Measurements from ENCODE around the gene FAM170B. TPM values are rescaled to one million over a fixed set of nuclear protein-coding genes. Genes with fewer than 3 reads are reported as not detected.

The FAM170B gene
- total RNA-seq, 1 donor from 2014 or later: not detected

DNA sequence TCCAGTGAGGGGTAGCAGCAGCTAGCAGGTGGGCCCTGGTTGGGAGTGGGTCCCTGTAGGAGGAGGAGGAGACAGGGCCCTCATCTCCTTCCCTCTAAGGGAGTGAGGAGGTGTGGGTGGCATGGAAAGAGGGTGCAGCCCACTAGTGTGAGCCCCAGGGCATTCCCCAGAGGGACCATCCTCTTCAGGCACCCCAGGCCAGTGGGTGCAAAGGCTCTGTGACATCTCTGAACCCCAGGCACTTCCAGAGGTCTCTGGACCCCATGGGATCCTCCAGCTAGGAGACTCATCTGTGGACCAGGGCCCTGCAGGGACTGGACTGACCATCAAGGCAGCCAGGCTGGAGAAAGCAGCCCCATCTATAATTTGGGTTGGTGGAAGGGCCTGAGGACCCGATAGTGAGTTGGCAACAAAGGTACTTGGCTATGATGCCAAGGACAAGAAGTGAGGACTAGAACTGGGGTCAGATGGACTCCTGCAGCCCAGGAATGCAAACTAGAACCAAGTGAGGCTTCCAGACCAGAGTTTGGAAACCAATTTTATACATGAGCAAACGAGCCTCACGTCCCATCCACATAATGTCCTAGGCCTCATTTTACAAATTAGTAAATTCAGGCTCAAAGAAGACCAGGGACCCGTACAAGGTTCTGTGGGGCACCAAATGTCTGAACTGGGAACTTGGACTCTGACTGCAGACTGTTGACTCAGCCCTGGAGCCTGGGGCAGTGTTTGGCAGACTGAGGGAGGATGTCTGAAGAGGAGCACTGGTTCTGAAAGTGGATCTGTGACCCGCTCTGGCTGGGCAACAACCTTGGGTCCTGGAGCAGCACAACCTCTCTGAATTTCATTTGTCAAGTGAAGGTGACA lies 17.1 kb downstream of the FAM170B start:
- peaks cover 13% of the 10 kb centered on the region for H3K27me3 Mint-ChIP-seq (ENCODE audit: insufficient read depth, low read depth)

GRCh38 chr10:49115796-49116508 lies 17.9 kb downstream of the FAM170B start:
- Histone ChIP-seq H3K9ac (no peak overlapping the region), H3K4me2 (peak overlapping the region; percentile 58), H3K4me3 (peak overlapping the region; percentile 32), H2AFZ (replicated peaks) (no peak overlapping the region), H3K36me3 (no peaks in the 10 kb centered on the region), H3K9me3 (ENCODE audit: low read depth) (no peaks in the 10 kb centered on the region), H4K20me1 (ENCODE audit: low read depth) (no peaks in the 10 kb centered on the region), H3K79me2 (ENCODE audit: low read depth) (no peaks in the 10 kb centered on the region), H3K27ac (no peak overlapping the region), H3K4me1 (peaks cover 22% of the 10 kb centered on the region), H3K27me3 (peaks cover 25% of the 10 kb centered on the region), H3F3A (ENCODE audit: low read depth) (peaks cover 30% of the 10 kb centered on the region)
- no peaks in the 10 kb centered on the region for H3K36me3 Mint-ChIP-seq
- H3K27me3 Mint-ChIP-seq (ENCODE audit: insufficient read depth, low read depth): peaks cover 13% of the 10 kb centered on the region
- H3K9me3 Mint-ChIP-seq: no peaks in the 10 kb centered on the region
- H3K4me1 Mint-ChIP-seq: peaks cover 20% of the 10 kb centered on the region
- TF ChIP-seq EZH2 (IDR thresholded peaks at IDR 0.05) (no peak), EZH2phosphoT487 (IDR thresholded peaks at IDR 0.05) (no peak)
- TF ChIP-seq, protein P1, sequence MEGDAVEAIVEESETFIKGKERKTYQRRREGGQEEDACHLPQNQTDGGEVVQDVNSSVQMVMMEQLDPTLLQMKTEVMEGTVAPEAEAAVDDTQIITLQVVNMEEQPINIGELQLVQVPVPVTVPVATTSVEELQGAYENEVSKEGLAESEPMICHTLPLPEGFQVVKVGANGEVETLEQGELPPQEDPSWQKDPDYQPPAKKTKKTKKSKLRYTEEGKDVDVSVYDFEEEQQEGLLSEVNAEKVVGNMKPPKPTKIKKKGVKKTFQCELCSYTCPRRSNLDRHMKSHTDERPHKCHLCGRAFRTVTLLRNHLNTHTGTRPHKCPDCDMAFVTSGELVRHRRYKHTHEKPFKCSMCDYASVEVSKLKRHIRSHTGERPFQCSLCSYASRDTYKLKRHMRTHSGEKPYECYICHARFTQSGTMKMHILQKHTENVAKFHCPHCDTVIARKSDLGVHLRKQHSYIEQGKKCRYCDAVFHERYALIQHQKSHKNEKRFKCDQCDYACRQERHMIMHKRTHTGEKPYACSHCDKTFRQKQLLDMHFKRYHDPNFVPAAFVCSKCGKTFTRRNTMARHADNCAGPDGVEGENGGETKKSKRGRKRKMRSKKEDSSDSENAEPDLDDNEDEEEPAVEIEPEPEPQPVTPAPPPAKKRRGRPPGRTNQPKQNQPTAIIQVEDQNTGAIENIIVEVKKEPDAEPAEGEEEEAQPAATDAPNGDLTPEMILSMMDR (IDR thresholded peaks at IDR 0.05): no peak
- no peak overlapping the region for H3K27ac Mint-ChIP-seq
- DNase-seq (ENCODE audit: low spot score): no peak
- H3K4me3 Mint-ChIP-seq: peak overlapping the region; percentile 77

More for the DNA sequence above, 17.1 kb downstream of the FAM170B start:
- peaks cover 30% of the 10 kb centered on the region for H3F3A ChIP-seq (ENCODE audit: low read depth)
- no peaks in the 10 kb centered on the region for H3K36me3 ChIP-seq
- H3K4me2 ChIP-seq: no peak overlapping the region
- H3K4me1 ChIP-seq: peaks cover 22% of the 10 kb centered on the region
- no peak overlapping the region for H3K27ac Mint-ChIP-seq
- H3K9me3 ChIP-seq (ENCODE audit: low read depth): no peaks in the 10 kb centered on the region
- DNase-seq (ENCODE audit: low spot score): no peak
- H3K9me3 Mint-ChIP-seq: no peaks in the 10 kb centered on the region
- no peak for TF ChIP-seq EZH2 (IDR thresholded peaks at IDR 0.05)
- TF ChIP-seq, protein P1 (IDR thresholded peaks at IDR 0.05): no peak
- peak overlapping the region; percentile 77 for H3K4me3 Mint-ChIP-seq
- no peaks in the 10 kb centered on the region for H4K20me1 ChIP-seq (ENCODE audit: low read depth)
- H3K4me3 ChIP-seq: no peak overlapping the region
- no peaks in the 10 kb centered on the region for H3K36me3 Mint-ChIP-seq
- no peak overlapping the region for H3K9ac ChIP-seq
- no peaks in the 10 kb centered on the region for H3K79me2 ChIP-seq (ENCODE audit: low read depth)
- no peak overlapping the region for H3K27ac ChIP-seq
- H3K4me1 Mint-ChIP-seq: peaks cover 20% of the 10 kb centered on the region
- H2AFZ ChIP-seq (replicated peaks): no peak overlapping the region
- peaks cover 25% of the 10 kb centered on the region for H3K27me3 ChIP-seq

DNA sequence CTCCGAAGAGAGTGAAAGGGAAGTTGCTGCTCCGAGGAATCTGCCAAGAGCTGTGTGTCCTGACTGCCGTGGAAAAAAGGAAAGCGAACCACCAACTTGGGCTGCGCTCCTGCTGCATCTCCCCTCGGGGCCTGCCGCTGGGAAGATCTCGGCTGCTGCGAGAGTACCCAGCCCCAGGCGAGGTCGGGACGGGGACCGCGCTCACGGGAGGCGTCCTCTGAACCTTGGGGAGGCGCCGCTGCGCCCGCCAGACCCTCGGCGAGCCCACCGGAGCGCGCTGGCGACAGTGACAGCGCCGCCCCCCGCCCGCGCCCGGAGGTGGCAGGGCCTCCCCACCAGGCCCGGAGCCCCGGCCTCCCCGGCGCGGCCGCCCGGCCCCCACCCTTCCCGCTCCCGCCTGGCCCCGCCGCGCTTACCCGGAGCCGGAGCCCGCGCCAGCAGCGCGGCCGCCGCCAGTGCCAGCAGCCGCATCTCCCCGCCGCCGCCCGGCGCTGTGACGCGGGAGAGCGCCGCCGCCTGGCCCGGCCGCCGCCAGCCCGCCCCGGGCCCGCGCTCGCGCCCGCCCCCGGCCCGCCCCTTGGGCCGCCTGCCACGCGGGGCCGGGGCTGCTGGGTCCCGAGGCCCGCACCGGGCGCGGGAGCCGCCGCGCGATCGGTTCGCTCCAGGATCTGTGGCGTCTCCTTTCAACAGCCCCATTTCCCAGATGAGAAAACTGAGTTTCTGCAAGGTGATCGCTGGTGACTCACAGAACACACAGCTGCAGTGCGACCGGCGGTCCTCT lies 18.6 kb downstream of the FAM170B start, which contains the start of gene VSTM4:
TSS of gene VSTM4 (minus strand) at position 508 of the 781 bp plus-strand sequence. CDS start at position 471, 37 bp downstream.
- peaks cover 25% of the 10 kb centered on the region for H3K27me3 ChIP-seq
- H3K4me2 ChIP-seq: peak within 1 kb of the TSS; percentile 86
- H3K4me1 ChIP-seq: peaks cover 22% of the 10 kb centered on the region
- no peaks in the 10 kb centered on the region for H3K9me3 ChIP-seq (ENCODE audit: low read depth)
- Mint-ChIP-seq H3K27me3 (ENCODE audit: insufficient read depth, low read depth) (peaks cover 13% of the 10 kb centered on the region), H3K36me3 (no peaks in the 10 kb centered on the region), H3K4me1 (peaks cover 22% of the 10 kb centered on the region), H3K4me3 (peak within 1 kb of the TSS; percentile 89), H3K27ac (peak within 1 kb of the TSS; percentile 81), H3K9me3 (no peaks in the 10 kb centered on the region)
- H3K27ac ChIP-seq: no peak within 1 kb of the TSS
- peaks cover 30% of the 10 kb centered on the region for H3F3A ChIP-seq (ENCODE audit: low read depth)
- TF ChIP-seq EZH2phosphoT487 (IDR thresholded peaks at IDR 0.05) (no peak), EZH2 (IDR thresholded peaks at IDR 0.05) (peak; percentile 39)
- TF ChIP-seq, protein P1 (IDR thresholded peaks at IDR 0.05): peak; percentile 18
- peak; percentile 82 for DNase-seq (ENCODE audit: low spot score)
- no peaks in the 10 kb centered on the region for H4K20me1 ChIP-seq (ENCODE audit: low read depth)
- H2AFZ ChIP-seq (replicated peaks): peak within 1 kb of the TSS; percentile 99
- H3K36me3 ChIP-seq: no peaks in the 10 kb centered on the region
- H3K9ac ChIP-seq: peak within 1 kb of the TSS; percentile 52
- H3K4me3 ChIP-seq: peak within 1 kb of the TSS; percentile 65
- H3K79me2 ChIP-seq (ENCODE audit: low read depth): no peaks in the 10 kb centered on the region

Data from neural progenitor cell (in vitro differentiated cells).